Measurements from ENCODE around the gene LAMA4.

Gene LAMA4

GRCh38 chr6:112150363-112150762, 104.0 kb downstream of the LAMA4 start:
- peak; percentile 44 for DNase-seq (ENCODE audit: low read depth)
- TF ChIP-seq, protein P1, sequence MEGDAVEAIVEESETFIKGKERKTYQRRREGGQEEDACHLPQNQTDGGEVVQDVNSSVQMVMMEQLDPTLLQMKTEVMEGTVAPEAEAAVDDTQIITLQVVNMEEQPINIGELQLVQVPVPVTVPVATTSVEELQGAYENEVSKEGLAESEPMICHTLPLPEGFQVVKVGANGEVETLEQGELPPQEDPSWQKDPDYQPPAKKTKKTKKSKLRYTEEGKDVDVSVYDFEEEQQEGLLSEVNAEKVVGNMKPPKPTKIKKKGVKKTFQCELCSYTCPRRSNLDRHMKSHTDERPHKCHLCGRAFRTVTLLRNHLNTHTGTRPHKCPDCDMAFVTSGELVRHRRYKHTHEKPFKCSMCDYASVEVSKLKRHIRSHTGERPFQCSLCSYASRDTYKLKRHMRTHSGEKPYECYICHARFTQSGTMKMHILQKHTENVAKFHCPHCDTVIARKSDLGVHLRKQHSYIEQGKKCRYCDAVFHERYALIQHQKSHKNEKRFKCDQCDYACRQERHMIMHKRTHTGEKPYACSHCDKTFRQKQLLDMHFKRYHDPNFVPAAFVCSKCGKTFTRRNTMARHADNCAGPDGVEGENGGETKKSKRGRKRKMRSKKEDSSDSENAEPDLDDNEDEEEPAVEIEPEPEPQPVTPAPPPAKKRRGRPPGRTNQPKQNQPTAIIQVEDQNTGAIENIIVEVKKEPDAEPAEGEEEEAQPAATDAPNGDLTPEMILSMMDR (IDR thresholded peaks at IDR 0.05; ENCODE audit: insufficient read depth, low read depth, low read length, missing control alignments), result peak; percentile 14
- H3K4me3 ChIP-seq (ENCODE audit: low read length), result no peak overlapping the region

- TF ChIP-seq, protein P1 (IDR thresholded peaks at IDR 0.05; ENCODE audit: insufficient read depth, low read depth, low read length, missing control alignments), result no peak
- DNase-seq (ENCODE audit: low read depth), result no peak
- no peak overlapping the region for H3K4me3 ChIP-seq (ENCODE audit: low read length)
These were observed 104.6 kb downstream of the LAMA4 start for GRCh38 chr6:112149719-112150263.

- TF ChIP-seq, protein P1 (IDR thresholded peaks at IDR 0.05; ENCODE audit: insufficient read depth, low read depth, low read length, missing control alignments), result no peak
- DNase-seq (ENCODE audit: low read depth), result no peak
- H3K4me3 ChIP-seq (ENCODE audit: low read length), result no peak overlapping the region
These were observed 105.1 kb downstream of the LAMA4 start for GRCh38 chr6:112149236-112149635.

- H3K4me3 ChIP-seq (ENCODE audit: low read length), result no peak overlapping the region
- TF ChIP-seq, protein P1 (IDR thresholded peaks at IDR 0.05; ENCODE audit: insufficient read depth, low read depth, low read length, missing control alignments), result no peak
- no peak for DNase-seq (ENCODE audit: low read depth)
These were observed 106.3 kb downstream of the LAMA4 start for GRCh38 chr6:112148103-112148502.

GRCh38 chr6:112145080-112145573, 109.2 kb downstream of the LAMA4 start:
- TF ChIP-seq, protein P1 (IDR thresholded peaks at IDR 0.05; ENCODE audit: insufficient read depth, low read depth, low read length, missing control alignments), result no peak
- no peak overlapping the region for H3K4me3 ChIP-seq (ENCODE audit: low read length)
- no peak for DNase-seq (ENCODE audit: low read depth)

- TF ChIP-seq, protein P1 (IDR thresholded peaks at IDR 0.05; ENCODE audit: insufficient read depth, low read depth, low read length, missing control alignments), result no peak
- no peak for DNase-seq (ENCODE audit: low read depth)
- H3K4me3 ChIP-seq (ENCODE audit: low read length), result no peak overlapping the region
These were observed 110.0 kb downstream of the LAMA4 start for GRCh38 chr6:112144145-112144926.

All from epithelial cell of esophagus (primary cell).